Neural cell (in vitro differentiated cells): ENCODE data around the gene USH1C. TPM values are rescaled to one million over a fixed set of nuclear protein-coding genes. Genes with fewer than 3 reads are reported as not detected.

ENCODE experiments used
- H2AFZ ChIP-seq: fragments of 200-600, 300-800 bp; sonication (generic), shearing (Covaris generic); 2 replicates; pipeline ENCODE4 v1.6.0; 2014; ENCODE audit warnings: low read depth, mild to moderate bottlenecking, antibody characterized with exemption, low read length, moderate library complexity
- H3F3A ChIP-seq: fragments of 200-600 bp; shearing (Covaris generic); 2 replicates; pipeline ENCODE4 v1.6.1; 2016; ENCODE audit warnings: mild to moderate bottlenecking, moderate library complexity, mixed read lengths, antibody characterized with exemption, low read length; ENCODE audit not compliant: insufficient read depth, poor library complexity, severe bottlenecking
- H3K27ac ChIP-seq: fragments of 200-600, 300-800 bp; sonication (generic), shearing (Covaris generic); 2 replicates; pipeline ENCODE4 v1.5.1; 2014; ENCODE audit warnings: mild to moderate bottlenecking, low read length, moderate library complexity
- H3K27me3 ChIP-seq: fragments of 300-800, 200-600 bp; sonication (generic), shearing (Covaris generic); 2 replicates; pipeline ENCODE4 v1.6.0; 2014; ENCODE audit warnings: mild to moderate bottlenecking, low read depth, low read length, moderate library complexity; ENCODE audit not compliant: insufficient read depth
- H3K36me3 ChIP-seq: fragments of 300-800, 200-600 bp; sonication (generic), shearing (Covaris generic); 2 replicates; pipeline ENCODE4 v1.5.1; 2014; ENCODE audit warnings: mild to moderate bottlenecking, antibody characterized with exemption, low read length, moderate library complexity; ENCODE audit not compliant: insufficient read depth
- H3K4me2 ChIP-seq: fragments of 300-800, 200-600 bp; sonication (generic), shearing (Covaris generic); 2 replicates; pipeline ENCODE4 v1.6.0; 2014; ENCODE audit warnings: mild to moderate bottlenecking, low read length
- H3K4me3 ChIP-seq: fragments of 300-800, 200-600 bp; sonication (generic), shearing (Covaris generic); 2 replicates; pipeline ENCODE4 v1.5.1; 2014; ENCODE audit warnings: mild to moderate bottlenecking, low read length, moderate library complexity
- H3K79me2 ChIP-seq: fragments of 200-600 bp; shearing (Covaris generic); replicated peaks from 2 replicates; pipeline ENCODE4 v1.6.0; 2014; ENCODE audit warnings: mild to moderate bottlenecking, low read length, moderate library complexity; ENCODE audit not compliant: insufficient read depth
- H3K9ac ChIP-seq: fragments of 300-800, 200-600 bp; sonication (generic), shearing (Covaris generic); 2 replicates; pipeline ENCODE4 v1.6.1; 2016; ENCODE audit warnings: mild to moderate bottlenecking, low read length, mixed read lengths
- H3K9me2 ChIP-seq: fragments of 200-600 bp; shearing (Covaris generic); 2 replicates; pipeline ENCODE4 v1.6.1; 2016; ENCODE audit warnings: mild to moderate bottlenecking, low read length, mixed read lengths; ENCODE audit not compliant: insufficient read depth
- H3K9me3 ChIP-seq: fragments of 200-600, 300-800 bp; sonication (generic), shearing (Covaris generic); 2 replicates; pipeline ENCODE4 v1.6.1; 2016; ENCODE audit warnings: mild to moderate bottlenecking, mixed run types, low read length, moderate library complexity, mixed read lengths
- H4K20me1 ChIP-seq: fragments of 200-600 bp; shearing (Covaris generic); 2 replicates; pipeline ENCODE4 v1.6.1; 2016; ENCODE audit warnings: mild to moderate bottlenecking, mixed run types; ENCODE audit not compliant: insufficient read depth
- CTCF ChIP-seq: fragments of 450-650 bp; IDR thresholded peaks from 2 replicates; pipeline ENCODE4 v1.5.1; 2014; ENCODE audit warnings: antibody characterized with exemption, mild to moderate bottlenecking, moderate library complexity; ENCODE audit not compliant: poor library complexity, severe bottlenecking
- EP300 ChIP-seq: fragments of 450-650 bp; conservative IDR thresholded peaks from 2 replicates; pipeline ENCODE4 v1.6.1; 2014; ENCODE audit warnings: antibody characterized with exemption, mild to moderate bottlenecking, moderate library complexity; ENCODE audit not compliant: poor library complexity, severe bottlenecking
- EZH2 ChIP-seq: fragments of 200-600, 300-800 bp; shearing (Covaris generic), sonication (generic); IDR thresholded peaks from 2 replicates; pipeline ENCODE4 v1.6.1; 2014; ENCODE audit warnings: antibody characterized with exemption, low read length, borderline replicate concordance, mild to moderate bottlenecking; ENCODE audit not compliant: insufficient read depth, poor library complexity, severe bottlenecking
- MXI1 ChIP-seq: fragments of 450-650 bp; conservative IDR thresholded peaks from 2 replicates; pipeline ENCODE4 v1.6.1; 2014; ENCODE audit warnings: antibody characterized with exemption, mild to moderate bottlenecking; ENCODE audit not compliant: poor library complexity, severe bottlenecking
- POLR2AphosphoS5 ChIP-seq: IDR thresholded peaks from 2 replicates; pipeline ENCODE4 v1.6.1; 2012
- RAD21 ChIP-seq: fragments of 450-650 bp; conservative IDR thresholded peaks from 2 replicates; pipeline ENCODE4 v1.6.1; 2014; ENCODE audit warnings: antibody characterized with exemption, mild to moderate bottlenecking, moderate library complexity
- REST ChIP-seq: IDR thresholded peaks from 2 replicates; pipeline ENCODE4 v1.6.1; 2012; ENCODE audit warnings: borderline replicate concordance
- SMC3 ChIP-seq: fragments of 450-650 bp; conservative IDR thresholded peaks from 2 replicates; pipeline ENCODE4 v1.6.1; 2014; ENCODE audit warnings: antibody characterized with exemption, mild to moderate bottlenecking, moderate library complexity; ENCODE audit not compliant: poor library complexity
- TAF1 ChIP-seq: IDR thresholded peaks from 2 replicates; pipeline ENCODE4 v1.6.1; 2012; ENCODE audit warnings: low read depth
- polyA plus RNA-seq: library from polyadenylated mRNA; depleted of rRNA; stranded (reverse); fragments of >200 nt; gene quantifications from 2 replicates; pipeline ENCODE4 v1.2.3, GENCODE V29; 2014

Gene USH1C
- polyA plus RNA-seq, 1 donor from 2014 or later: 0.67 TPM

GRCh38 chr11:17483505-17483904 is 60.7 kb downstream of the USH1C start:
- Histone ChIP-seq H3K27ac (no peak overlapping the region), H3K27me3 (no peaks in the 10 kb centered on the region), H3K9ac (no peak overlapping the region), H3K36me3 (no peaks in the 10 kb centered on the region), H2AFZ (no peak overlapping the region), H4K20me1 (no peaks in the 10 kb centered on the region), H3K9me3 (no peaks in the 10 kb centered on the region), H3K4me3 (no peak overlapping the region), H3K4me2 (no peak overlapping the region), H3K79me2 (no peaks in the 10 kb centered on the region), H3F3A (no peaks in the 10 kb centered on the region), H3K9me2 (no peaks in the 10 kb centered on the region)
- TF ChIP-seq MXI1: no peak
- TF ChIP-seq TAF1: no peak

- H3K9ac ChIP-seq: no peak overlapping the region
- no peak overlapping the region for H3K4me2 ChIP-seq
- H4K20me1 ChIP-seq: no peaks in the 10 kb centered on the region
- H3K9me2 ChIP-seq: no peaks in the 10 kb centered on the region
- H2AFZ ChIP-seq: no peak overlapping the region
- H3K79me2 ChIP-seq: no peaks in the 10 kb centered on the region
- no peaks in the 10 kb centered on the region for H3K36me3 ChIP-seq
- H3F3A ChIP-seq: no peaks in the 10 kb centered on the region
- H3K4me3 ChIP-seq: no peak overlapping the region
- no peaks in the 10 kb centered on the region for H3K9me3 ChIP-seq
- TF ChIP-seq RAD21: no peak
- no peak for TF ChIP-seq CTCF
- TF ChIP-seq POLR2AphosphoS5: no peak
- no peak for TF ChIP-seq EZH2
- TF ChIP-seq MXI1: no peak
- peaks cover 7% of the 10 kb centered on the region for H3K27me3 ChIP-seq
- H3K27ac ChIP-seq: no peak overlapping the region
These were observed 62.3 kb downstream of the USH1C start for GRCh38 chr11:17481905-17482304.

GRCh38 chr11:17479284-17480214 is 64.7 kb downstream of the USH1C start:
- no peak overlapping the region for H2AFZ ChIP-seq
- H3K9ac ChIP-seq: peak overlapping the region; percentile 17
- peak overlapping the region; percentile 39 for H3K4me3 ChIP-seq
- H3K27ac ChIP-seq: no peak overlapping the region
- no peak overlapping the region for H3K4me2 ChIP-seq
- no peaks in the 10 kb centered on the region for H3K36me3 ChIP-seq
- H3K9me2 ChIP-seq: no peaks in the 10 kb centered on the region
- TF ChIP-seq POLR2AphosphoS5: no peak
- no peak for TF ChIP-seq MXI1
- TF ChIP-seq REST: no peak
- no peak for TF ChIP-seq CTCF
- TF ChIP-seq RAD21: no peak
- TF ChIP-seq EZH2: no peak
- no peak for TF ChIP-seq SMC3
- TF ChIP-seq TAF1: no peak
- TF ChIP-seq EP300: no peak
- H3K79me2 ChIP-seq: no peaks in the 10 kb centered on the region
- H3K9me3 ChIP-seq: no peaks in the 10 kb centered on the region
- no peaks in the 10 kb centered on the region for H3F3A ChIP-seq
- peaks cover 28% of the 10 kb centered on the region for H3K27me3 ChIP-seq
- H4K20me1 ChIP-seq: no peaks in the 10 kb centered on the region
